Glutamatergic neuron (in vitro differentiated cells): ENCODE data around the gene KHSRP. TPM values are rescaled to one million over a fixed set of nuclear protein-coding genes. Genes with fewer than 3 reads are reported as not detected.

Source experiments
- DNase-seq: peaks from one replicate; pipeline ENCODE4 v3.0.0; 2022
- H3K27ac Mint-ChIP-seq: one replicate; pipeline ENCODE4 v1.8.0; 2020; ENCODE audit warnings: mild to moderate bottlenecking, mixed read lengths, inconsistent platforms; ENCODE audit not compliant: unreplicated experiment
- H3K27me3 Mint-ChIP-seq: one replicate; pipeline ENCODE4 v1.8.0; 2020; ENCODE audit warnings: mild to moderate bottlenecking, moderate library complexity, mixed read lengths, inconsistent platforms; ENCODE audit not compliant: unreplicated experiment
- H3K36me3 Mint-ChIP-seq: one replicate; pipeline ENCODE4 v1.8.0; 2020; ENCODE audit warnings: mild to moderate bottlenecking, mixed read lengths, inconsistent platforms; ENCODE audit not compliant: unreplicated experiment
- H3K4me1 Mint-ChIP-seq: one replicate; pipeline ENCODE4 v1.8.0; 2020; ENCODE audit warnings: mild to moderate bottlenecking, low read depth, mixed read lengths, inconsistent platforms; ENCODE audit not compliant: unreplicated experiment
- H3K4me3 Mint-ChIP-seq: one replicate; pipeline ENCODE4 v1.8.0; 2020; ENCODE audit warnings: mild to moderate bottlenecking, mixed read lengths, inconsistent platforms; ENCODE audit not compliant: unreplicated experiment
- H3K9me3 Mint-ChIP-seq: one replicate; pipeline ENCODE4 v1.8.0; 2020; ENCODE audit warnings: mild to moderate bottlenecking, moderate library complexity, mixed read lengths, inconsistent platforms; ENCODE audit not compliant: unreplicated experiment
- total RNA-seq: library from RNA; stranded (reverse); fragmentation: NEBNext Ultra II Directional; extraction: Animal tissue kit (Norgen Biotek cat#: 25700); gene quantifications from one replicate; pipeline ENCODE4 v1.2.1, GENCODE V29; 2021; ENCODE audit not compliant: unreplicated experiment
- TF ChIP-seq, protein P1 (sequence below): fragments of 200-600 bp; sonication (generic); IDR thresholded peaks from one replicate; pipeline ENCODE4 v1.5.0; 2021; ENCODE audit not compliant: partially characterized antibody, unreplicated experiment

Gene KHSRP
- total RNA-seq, 1 donor from 2014 or later: 318 TPM

DNA sequence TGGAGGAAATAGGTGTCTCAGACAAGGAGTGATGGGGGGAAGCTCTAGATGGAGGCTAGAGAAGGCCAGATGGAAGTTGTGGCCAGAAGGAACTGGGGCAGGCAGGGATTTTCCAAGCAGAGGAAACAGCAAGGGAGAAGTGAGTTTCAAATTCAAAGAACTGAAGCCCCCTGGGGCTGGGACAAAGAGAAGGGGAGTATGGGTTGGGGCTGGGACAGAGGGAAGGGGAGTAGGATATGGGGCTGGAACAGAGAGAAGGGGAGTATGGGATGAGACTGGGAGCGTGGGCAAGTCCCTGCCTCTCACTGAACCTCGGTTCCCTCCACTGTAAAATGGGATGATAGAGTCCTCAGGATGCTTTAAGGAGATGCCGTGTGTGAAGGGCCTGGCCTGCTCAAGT, 29.8 kb downstream of the KHSRP start:
- H3K4me1 Mint-ChIP-seq: peaks cover 9% of the 10 kb centered on the region
- H3K27ac Mint-ChIP-seq: no peak overlapping the region
- H3K4me3 Mint-ChIP-seq: no peak overlapping the region
- no peak for DNase-seq
- H3K27me3 Mint-ChIP-seq: no peaks in the 10 kb centered on the region
- no peaks in the 10 kb centered on the region for H3K36me3 Mint-ChIP-seq
- peaks cover 6% of the 10 kb centered on the region for H3K9me3 Mint-ChIP-seq
- TF ChIP-seq, protein P1, sequence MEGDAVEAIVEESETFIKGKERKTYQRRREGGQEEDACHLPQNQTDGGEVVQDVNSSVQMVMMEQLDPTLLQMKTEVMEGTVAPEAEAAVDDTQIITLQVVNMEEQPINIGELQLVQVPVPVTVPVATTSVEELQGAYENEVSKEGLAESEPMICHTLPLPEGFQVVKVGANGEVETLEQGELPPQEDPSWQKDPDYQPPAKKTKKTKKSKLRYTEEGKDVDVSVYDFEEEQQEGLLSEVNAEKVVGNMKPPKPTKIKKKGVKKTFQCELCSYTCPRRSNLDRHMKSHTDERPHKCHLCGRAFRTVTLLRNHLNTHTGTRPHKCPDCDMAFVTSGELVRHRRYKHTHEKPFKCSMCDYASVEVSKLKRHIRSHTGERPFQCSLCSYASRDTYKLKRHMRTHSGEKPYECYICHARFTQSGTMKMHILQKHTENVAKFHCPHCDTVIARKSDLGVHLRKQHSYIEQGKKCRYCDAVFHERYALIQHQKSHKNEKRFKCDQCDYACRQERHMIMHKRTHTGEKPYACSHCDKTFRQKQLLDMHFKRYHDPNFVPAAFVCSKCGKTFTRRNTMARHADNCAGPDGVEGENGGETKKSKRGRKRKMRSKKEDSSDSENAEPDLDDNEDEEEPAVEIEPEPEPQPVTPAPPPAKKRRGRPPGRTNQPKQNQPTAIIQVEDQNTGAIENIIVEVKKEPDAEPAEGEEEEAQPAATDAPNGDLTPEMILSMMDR: no peak

DNA sequence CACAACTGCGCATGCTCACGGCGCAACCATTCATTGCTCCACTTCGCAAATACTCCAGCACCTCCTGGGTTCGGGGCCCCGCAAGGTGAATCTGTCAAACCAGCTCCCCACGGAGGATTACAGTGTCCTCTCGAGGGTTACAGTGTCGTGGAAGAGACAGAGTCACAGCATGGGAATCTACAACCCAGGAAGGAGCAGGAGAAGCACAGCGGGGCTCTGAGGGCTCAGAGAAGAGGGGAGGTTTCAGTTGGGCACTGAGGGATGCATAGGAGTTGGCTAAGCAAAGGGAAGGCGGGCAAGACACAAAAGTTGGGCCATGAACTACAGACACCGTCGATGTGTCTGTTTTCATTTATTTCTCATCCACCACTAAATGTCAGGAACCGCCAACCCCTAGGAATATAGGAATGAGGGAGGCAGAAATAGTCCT, 30.6 kb downstream of the KHSRP start:
- Mint-ChIP-seq H3K4me3 (peak overlapping the region; percentile 90), H3K9me3 (peaks cover 6% of the 10 kb centered on the region), H3K27ac (peak overlapping the region; percentile 87), H3K36me3 (no peaks in the 10 kb centered on the region), H3K4me1 (peaks cover 9% of the 10 kb centered on the region), H3K27me3 (no peaks in the 10 kb centered on the region)
- no peak for DNase-seq
- TF ChIP-seq, protein P1: no peak

DNA sequence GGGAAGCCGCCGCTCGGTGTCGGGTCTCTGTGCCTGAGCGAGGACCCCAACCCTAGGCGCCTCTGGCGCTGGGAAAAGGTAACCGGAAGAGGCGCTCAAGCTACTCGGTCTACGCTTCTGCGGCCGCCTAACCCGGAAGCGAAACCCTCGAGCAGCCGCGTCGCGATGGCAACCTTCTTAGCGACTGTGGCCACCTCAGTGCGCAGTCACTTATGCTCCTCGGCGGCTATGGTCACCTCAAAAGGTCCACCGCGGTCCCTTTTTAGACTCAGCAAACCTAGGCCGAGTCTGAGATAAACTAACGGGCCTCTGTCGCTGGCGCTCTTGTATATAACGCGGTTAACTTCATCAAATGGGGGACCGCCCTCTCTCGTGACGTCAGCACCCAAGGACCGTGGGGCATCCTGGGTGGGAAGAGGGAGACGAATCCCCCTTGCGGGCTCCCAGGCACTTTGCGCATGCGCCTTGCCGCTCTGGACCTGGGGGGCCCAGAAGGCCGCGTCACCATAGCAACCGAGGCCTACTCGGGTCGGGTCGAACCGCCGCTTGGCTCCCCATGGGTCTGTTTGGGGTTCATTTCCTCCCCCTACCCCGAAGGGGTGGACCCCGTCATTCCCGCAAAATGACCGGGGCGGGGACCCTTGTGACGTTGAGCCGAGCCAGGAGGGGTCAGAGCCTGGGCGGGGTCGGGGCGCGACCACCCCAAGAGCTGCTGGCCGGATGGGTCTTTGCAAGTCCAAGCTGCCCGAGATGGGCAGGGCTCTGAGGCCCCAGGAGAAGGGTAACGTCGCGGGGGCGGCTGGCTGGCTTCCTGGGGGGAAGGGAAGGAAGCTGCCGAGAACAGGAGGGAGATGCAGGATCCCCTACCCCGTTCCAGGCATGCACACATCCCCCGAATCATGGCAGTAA, 31.3 kb downstream of the KHSRP start, which contains the start of gene GTF2F1:
Gene GTF2F1 (minus strand): TSS at position 91 of the 909 bp plus-strand sequence. CDS start 169 bp downstream, outside the sequence.
- Mint-ChIP-seq H3K27ac (peak within 1 kb of the TSS; percentile 87), H3K4me3 (peak within 1 kb of the TSS; percentile 90), H3K9me3 (peaks cover 6% of the 10 kb centered on the region), H3K4me1 (peaks cover 9% of the 10 kb centered on the region), H3K27me3 (no peaks in the 10 kb centered on the region), H3K36me3 (no peaks in the 10 kb centered on the region)
- TF ChIP-seq, protein P1: no peak
- peak; percentile 97 for DNase-seq

DNA sequence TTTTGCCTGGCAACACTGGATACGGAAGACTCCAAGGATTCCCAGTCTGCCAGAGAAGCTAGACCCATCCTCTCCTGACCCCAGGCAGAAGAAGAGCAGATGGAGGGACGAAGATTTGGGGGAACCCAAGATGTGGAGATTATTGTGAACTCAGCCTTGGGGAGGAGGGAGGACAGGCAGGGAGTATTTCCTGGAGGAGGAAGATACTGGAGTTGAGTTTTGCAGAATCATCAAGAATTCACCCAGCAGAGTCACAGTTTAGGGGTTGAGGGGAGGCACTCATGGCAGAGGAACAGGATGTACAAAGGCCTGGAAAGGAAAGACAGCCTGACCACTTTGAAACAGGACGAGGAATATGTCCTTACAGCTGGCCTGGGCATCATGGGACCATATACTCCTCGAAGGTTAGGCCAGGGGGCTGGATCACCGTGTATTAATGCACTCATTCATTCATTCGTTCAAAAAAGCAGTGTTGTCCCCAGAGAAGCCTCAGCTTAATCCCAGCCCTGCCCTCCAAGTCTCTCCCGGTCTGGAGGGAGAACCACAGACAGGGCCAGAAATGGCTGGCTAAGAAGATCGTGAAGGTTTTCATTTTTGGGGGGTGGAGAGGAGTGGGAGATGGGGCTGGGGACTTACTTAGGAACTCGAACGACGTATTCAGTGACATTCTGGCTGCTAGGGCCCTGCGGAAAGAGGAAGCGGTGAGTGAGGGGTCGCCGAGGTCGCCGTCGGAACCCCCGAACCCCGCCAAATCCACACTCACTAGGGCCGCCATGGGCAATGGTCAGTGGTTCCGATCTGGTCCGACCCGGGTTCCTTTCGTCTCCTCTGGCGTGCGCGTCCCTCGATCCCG, 32.2 kb downstream of the KHSRP start:
- peak overlapping the region; percentile 90 for H3K4me3 Mint-ChIP-seq
- no peak for DNase-seq
- H3K36me3 Mint-ChIP-seq: no peaks in the 10 kb centered on the region
- peaks cover 9% of the 10 kb centered on the region for H3K4me1 Mint-ChIP-seq
- H3K9me3 Mint-ChIP-seq: peaks cover 6% of the 10 kb centered on the region
- H3K27me3 Mint-ChIP-seq: no peaks in the 10 kb centered on the region
- TF ChIP-seq, protein P1: no peak
- H3K27ac Mint-ChIP-seq: peak overlapping the region; percentile 52
